Measurements from ENCODE around the gene ACP7.
"Not testable (repeated sequence)": the region's sequence is repeated elsewhere in the genome, so short reads cannot be mapped to it uniquely, and the experiment has no call there.

Gene ACP7

DNA sequence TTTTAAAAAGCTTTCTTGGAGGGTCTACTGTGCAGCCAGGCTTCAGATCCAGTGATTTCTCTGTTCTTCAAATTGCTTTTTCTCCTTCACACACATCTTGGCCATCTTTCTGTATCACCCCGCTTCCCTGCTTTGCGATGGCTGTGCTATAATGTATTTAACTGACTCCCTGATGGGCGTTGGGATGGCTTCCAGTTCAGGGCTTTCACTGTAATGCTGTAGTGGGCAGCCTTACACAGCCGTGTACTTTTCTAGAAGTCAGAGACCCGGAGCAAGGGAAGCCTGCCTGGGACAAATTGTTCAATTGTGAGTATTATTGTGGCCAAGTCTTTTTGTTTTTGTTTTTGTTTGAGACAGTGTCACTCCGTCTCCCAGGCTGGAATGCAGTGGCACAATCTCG, 22.0 kb downstream of the ACP7 start:
- DNase-seq (ENCODE audit: low spot score): no peak

- DNase-seq (ENCODE audit: low spot score): no peak
These were observed 25.5 kb downstream of the ACP7 start for GRCh38 chr19:39109641-39110040.

GRCh38 chr19:39110263-39110967, 26.2 kb downstream of the ACP7 start:
- DNase-seq (ENCODE audit: low spot score): peak; percentile 87

DNA sequence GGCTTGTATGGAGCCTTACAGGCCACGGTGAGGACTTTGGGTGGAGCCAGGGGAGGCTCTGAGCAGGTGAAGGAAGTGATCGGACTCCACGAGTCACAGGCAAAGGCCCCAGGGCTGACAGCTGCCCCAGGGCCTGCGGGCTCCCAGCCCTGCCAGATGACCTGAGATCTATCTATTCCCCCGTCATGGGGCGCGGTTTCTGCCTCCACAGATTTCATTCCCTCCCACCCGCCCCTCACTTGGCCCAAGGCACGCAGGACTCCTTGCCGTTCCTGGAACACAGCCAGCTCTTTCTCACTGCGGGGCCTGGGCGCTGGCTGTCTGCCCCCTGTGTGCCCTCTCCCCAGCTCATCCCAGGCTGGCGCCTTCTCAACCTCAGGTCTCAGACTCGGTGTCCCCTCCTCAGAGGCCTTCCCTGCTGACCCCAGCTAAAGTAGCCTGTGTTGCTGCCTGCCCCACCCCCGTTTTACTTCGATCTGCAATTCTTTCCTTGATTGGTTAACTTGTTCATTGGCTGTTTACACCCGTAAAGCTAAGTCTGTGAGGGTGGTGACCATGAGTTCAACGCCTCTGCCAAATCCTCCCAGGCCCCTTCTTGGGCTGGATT, 27.5 kb downstream of the ACP7 start:
- DNase-seq (ENCODE audit: low spot score): no peak

- no peak for DNase-seq (ENCODE audit: low spot score)
These were observed 28.2 kb downstream of the ACP7 start for GRCh38 chr19:39112338-39112890.

- DNase-seq (ENCODE audit: low spot score): no peak
These were observed 29.0 kb downstream of the ACP7 start for GRCh38 chr19:39113199-39113598.

DNA sequence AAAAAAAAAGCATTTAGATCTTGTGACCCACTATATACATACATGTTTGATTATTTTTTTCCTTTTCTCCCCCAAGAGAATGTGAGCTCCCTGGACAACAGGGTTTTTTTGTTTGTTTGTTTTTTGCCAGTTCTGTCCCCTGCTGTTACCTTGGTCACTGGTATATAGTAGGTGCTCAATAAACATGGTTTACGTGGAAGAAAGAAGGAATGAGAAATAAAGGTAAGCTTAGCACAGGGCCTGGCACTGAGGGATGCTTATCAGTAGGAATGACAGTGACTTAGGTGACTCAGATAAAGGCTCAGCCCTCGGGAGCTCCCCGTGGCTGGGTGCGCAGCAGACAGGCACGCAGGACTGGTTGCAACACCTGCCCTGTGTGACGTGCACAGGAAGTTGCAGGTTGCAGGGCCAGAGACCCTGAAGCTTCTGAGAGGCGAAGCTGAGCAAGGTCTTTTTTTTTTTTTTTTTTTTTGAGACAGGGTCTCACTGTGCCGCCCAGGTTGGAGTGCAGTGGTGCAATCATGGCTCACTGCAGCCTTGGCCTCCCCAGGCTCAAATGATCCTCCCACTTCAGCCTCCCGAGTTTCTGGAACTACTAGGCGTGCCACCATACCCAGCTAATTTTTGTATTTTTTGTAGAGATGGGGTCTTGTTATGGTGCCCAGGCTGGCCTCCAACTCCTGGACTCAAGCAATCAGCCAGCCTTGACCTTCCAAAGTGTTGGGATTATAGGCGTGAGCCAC, 31.1 kb downstream of the ACP7 start:
- no peak for DNase-seq (ENCODE audit: low spot score)

DNA sequence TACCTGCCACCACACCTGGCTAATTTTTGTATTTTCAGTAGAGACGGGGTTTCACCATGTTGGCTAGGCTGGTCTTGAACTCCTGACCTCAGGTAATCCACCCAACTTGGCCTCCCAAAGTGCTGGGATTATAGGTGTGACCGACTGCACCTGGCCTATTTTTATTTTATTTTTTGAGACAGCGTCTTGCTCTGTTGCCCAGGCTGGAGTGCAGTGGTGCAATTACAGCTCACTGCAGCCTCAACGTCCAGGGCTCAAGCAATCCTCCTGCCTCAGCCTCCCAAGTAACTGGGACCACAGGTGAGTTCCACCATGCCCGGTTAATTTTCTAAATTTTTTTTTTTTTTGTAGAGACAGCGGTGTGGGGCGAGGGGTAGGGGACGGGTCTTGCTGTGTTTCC, 32.9 kb downstream of the ACP7 start:
- DNase-seq (ENCODE audit: low spot score): not testable (repeated sequence)

DNA sequence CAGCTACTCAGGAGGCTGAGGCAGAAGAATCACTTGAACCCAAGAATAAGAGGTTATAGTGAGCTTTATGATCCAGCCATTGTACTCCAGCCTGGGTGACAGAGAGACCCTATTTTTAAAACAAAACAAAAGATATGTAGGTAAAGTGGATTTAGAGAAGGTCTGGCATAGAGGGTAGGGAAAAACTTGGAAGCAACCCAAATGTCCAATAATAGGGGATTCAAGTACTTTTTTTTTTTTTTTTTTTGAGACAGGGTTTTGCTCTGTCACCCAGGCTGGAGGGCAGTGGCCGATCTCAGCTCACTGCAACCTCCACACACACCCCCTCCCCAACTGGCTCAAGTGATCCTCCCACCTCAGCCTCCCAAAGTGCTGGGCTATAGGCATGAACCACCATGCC, 35.7 kb downstream of the ACP7 start:
- no peak for DNase-seq (ENCODE audit: low spot score)

GRCh38 chr19:39122934-39123731, 39.0 kb downstream of the ACP7 start:
- no peak for DNase-seq (ENCODE audit: low spot score)

DNA sequence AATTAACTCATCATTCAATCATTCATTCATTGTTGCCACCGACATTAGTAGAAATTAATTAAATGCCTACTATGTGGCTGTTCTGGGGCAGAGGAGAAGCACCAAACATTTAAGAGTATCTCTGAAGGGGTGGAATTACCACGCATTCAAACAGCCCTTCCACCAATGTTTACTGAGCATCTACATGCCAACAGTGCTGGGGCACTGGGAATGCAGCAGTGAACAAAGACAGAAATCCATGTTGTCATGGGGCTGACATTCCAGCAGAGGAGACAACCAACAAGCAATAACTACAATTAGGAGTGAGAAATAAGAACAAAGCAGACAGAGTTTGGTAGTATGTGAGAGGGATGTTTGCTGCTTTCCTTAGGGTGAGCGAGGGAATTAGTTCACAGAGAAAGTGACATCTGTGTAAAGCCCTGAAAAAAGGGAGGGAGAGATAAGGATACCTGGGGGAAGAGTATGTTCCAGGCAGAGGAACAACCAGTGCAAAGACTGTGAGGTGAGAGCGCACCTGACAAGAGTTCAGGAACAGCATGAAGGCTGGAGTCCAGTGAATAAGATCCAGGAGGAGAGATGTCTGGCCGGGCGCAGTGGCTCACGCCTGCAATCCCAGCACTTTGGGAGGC, 40.1 kb downstream of the ACP7 start:
- DNase-seq (ENCODE audit: low spot score): no peak

DNA sequence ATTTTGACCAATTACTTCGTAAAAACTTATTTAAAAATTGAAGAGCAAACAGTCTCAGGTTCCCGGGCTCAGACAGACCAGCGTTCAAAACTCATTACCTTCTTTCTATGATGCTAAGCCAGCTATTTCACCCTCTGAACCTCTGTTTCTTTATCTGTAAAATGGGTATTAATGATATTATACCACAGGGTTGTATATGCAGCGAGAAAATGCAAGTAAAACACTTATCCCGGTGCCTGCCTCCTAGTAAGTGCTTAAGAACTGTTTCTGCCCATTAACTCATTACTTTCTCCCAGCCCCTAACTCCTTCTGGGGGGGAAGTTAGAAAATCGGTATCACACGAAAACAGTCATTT, 41.0 kb downstream of the ACP7 start:
- DNase-seq (ENCODE audit: low spot score): no peak

GRCh38 chr19:39125554-39126311, 41.6 kb downstream of the ACP7 start, which contains the start of gene PAK4:
TSS of gene PAK4 (plus strand) at chr19:39125786. CDS start at chr19:39169554, 43,768 bp downstream.
- DNase-seq (ENCODE audit: low spot score): peak; percentile 100

DNA sequence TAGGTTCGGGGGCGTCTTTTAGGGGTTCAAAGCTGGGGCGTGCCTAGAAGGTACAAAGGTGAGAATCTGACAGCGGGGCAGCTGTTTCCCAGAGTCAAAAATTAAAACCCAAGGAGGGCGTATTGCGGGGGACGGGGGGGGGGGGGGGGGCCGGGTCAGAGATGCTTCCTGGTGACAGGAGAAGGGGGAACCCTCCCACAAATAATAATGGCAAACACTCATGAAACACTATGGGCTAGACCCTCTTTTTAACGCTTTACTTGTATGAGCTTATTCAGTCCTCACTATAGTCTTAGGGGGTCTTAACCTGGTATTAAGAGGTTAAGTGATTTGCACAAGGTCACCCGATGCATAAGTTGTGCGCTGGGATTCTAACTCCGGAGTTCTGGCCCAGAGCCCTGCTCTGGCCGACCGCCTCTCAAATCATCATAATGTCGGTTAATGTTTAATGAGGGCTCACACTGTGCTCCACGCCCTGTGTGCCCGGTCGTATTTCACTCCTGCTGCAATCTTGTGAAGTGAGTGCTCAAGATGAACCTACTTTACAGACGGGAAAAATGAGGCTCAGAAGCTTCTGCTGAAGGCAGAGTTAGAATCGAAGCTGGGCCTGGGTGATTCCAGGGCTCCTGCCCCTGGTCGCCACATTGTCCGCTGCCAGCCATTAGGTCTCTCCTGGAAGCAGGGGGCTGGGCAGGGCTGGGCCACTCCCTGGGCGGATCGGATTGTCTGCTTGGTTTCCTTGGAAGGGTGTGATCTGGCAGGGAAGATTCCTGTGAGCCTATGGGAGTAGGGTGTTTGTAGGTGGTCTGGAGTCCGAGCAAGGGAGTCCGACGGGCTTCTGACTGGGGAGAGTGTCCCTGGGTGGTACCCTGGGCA, 42.4 kb downstream of the ACP7 start:
- DNase-seq (ENCODE audit: low spot score): no peak

GRCh38 chr19:39127812-39128515, 43.8 kb downstream of the ACP7 start:
- no peak for DNase-seq (ENCODE audit: low spot score)

DNA sequence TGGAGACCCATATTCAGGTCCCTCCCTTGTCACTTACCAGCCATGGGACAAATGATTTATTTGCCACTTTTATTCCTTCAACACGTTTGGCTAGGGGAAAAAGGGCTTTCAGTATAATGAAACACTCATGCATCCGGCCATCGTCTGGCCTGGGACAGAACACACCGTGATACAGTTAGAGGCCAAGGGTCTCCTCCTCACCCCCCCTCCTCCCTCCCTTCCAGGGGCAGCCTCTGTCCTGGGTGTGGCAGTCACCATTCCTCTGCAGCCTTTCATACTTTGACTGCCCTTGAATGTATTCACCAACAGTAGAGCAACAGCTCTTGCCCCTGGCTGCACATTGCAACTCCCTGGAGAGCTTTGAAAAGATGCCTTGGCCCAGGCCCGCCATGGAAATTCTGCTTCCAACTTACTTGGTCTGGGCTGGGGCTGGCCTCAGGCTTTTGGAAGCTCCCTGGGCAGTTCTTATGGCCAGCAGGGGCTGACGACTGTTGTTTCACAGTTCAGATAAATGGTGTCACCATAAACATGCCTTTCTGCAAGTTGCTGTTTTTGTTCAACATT, 44.4 kb downstream of the ACP7 start:
- no peak for DNase-seq (ENCODE audit: low spot score)

GRCh38 chr19:39129116-39129515, 44.9 kb downstream of the ACP7 start:
- DNase-seq (ENCODE audit: low spot score): no peak

GRCh38 chr19:39130337-39131254, 46.4 kb downstream of the ACP7 start:
- no peak for DNase-seq (ENCODE audit: low spot score)

Data from iPS-NIHi11 (cell line).